GM21390 (cell line): ENCODE measurements around the gene PLCB3.

ENCODE experiments used
- ATAC-seq: cut with Tn5 transposase; IDR thresholded peaks from one replicate; pipeline ENCODE4 v1.9.1; 2021; ENCODE audit not compliant: unreplicated experiment

PLCB3 gene

DNA sequence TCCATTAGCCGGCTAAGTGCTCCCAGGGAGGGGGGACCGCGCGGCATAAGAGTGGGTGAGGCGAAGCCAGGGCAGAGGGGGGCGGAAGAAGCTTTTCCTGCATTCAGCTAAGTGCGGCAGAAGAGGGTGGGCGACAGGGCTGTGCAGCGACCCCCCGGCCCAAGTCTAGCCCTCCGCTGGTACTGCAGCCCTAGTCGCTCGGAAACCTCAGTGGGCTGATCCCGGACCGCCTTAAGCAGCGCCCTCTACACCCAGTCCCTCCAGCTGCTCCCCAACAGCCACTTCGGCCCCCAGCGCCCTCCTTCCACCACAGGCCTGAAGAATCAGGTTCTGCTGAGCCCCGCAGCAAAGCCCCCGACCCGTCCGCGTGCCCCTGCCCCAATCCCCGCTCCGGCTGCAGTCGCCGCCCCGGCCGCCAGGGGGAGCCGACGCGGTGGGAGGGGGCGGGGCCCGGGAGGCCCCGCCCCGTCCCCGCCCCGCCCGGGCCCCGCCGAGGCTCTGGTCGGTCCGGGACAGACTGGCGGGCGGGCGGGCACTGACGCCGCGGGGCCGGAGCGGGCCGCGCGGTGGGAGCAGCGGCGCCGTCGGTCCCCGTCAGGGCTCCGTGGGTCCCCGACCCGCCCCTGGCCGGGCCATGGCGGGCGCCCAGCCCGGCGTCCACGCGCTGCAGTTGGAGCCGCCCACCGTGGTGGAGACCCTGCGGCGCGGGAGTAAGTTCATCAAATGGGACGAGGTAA is at the start of gene PLCB3:
TSS of gene PLCB3 (plus strand) at position 515 of the 737 bp plus-strand sequence. CDS start at position 635, 120 bp downstream.
- peak; percentile 40 for ATAC-seq

DNA sequence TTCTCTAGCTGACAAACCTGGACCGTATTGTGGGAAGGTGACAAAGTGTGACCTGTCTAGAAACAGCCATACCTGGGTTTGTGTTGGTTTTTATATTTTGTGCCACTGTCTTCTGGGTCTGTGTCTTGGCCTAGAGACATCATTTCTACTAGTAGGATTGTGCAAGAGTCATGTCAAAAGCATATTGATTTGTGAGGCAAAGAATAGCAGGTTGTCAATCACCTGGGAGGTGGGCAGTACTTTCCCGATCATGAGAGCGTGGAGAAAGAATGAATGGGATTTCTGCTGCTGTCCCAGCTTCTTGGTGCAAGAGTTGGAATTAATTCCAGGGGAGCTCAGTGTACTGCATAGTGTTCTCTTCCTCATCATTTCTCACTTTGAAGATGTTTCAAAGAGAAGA is 49.8 kb upstream of the PLCB3 start:
- ATAC-seq, result no peak

DNA sequence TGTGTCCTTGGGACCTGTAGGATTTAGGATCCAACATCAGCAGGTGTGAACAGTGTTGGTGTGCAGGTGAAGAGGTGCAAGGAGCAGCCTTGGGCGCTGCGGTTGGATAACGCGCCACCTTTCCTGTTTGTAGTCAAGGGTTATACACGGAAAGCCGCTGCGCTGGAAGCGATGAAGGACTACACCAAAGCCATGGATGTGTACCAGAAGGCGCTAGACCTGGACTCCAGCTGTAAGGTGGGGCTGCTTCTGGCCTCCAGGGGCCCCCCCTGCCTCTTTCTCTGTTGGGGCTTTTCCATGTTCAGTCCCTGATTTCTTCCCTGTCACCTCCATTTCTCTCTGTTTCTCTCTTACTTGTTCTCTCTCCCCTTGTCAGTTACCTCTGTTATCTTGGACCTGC is 48.3 kb upstream of the PLCB3 start:
- ATAC-seq, result no peak

DNA sequence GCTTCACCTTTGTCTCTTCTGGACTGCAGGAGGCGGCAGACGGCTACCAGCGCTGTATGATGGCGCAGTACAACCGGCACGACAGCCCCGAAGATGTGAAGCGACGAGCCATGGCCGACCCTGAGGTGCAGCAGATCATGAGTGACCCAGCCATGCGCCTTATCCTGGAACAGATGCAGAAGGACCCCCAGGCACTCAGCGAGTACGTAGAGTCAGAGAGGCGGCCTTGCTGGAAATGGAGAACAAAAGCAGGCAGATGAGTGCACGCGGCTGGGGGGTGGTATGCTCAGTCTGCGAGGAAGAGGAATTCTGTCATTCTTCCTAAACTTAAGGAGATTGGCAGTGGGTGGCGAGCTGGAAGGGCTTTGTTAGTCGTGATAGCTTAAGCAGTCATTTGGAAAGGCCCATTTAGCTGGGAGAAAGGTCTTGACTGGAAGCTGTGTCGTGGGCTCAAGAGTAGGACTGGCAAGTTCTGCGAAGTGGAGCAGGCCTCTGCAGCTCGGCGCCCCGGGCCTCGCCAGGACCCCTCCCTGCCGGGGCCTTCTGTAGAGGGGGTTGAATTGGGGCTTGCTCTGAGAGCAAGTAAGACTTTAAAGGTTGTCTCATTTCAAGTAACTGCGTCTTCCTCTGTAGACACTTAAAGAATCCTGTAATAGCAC is 47.8 kb upstream of the PLCB3 start:
- ATAC-seq, result no peak

DNA sequence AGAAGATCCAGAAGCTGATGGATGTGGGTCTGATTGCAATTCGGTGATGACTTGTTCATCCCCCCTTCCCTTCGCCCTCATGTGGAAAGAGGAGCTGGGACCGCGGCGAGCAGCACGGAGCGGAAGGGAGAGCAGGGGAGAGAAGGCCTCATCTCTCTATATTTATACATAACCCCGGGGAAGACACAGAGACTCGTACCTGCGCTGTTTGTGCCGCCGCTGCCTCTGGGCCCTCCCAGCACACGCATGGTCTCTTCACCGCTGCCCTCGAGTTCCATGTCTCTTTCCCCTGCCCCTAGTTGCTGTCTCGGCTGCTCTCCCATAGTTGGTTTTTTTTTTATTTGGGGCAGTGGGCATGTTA is 47.3 kb upstream of the PLCB3 start:
- ATAC-seq, result no peak

DNA sequence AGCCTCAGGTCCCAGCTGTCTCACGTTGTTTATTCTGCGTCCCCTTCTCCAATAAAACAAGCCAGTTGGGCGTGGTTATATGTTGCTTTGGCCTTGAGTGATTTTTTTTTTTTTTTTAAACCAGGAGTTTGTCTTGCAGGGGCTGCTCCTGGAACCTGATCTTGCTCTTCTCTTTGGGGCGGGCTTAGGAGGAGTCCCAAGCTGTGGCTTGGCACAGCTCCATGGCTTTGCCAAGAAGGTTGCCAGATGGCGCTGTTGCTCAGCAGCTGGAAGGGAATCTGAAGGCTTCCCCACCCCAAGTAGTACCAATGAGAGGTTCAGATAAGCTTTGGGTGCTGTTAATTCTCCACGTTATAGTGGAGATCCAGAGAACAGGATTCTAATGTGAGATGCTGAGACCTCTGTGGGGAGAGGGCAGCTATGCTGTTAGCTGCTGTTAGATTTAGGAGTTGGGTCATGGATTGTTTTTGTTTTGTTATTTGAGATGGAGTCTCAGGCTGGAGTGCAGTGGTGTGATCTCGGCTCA is 46.8 kb upstream of the PLCB3 start:
- no peak for ATAC-seq

DNA sequence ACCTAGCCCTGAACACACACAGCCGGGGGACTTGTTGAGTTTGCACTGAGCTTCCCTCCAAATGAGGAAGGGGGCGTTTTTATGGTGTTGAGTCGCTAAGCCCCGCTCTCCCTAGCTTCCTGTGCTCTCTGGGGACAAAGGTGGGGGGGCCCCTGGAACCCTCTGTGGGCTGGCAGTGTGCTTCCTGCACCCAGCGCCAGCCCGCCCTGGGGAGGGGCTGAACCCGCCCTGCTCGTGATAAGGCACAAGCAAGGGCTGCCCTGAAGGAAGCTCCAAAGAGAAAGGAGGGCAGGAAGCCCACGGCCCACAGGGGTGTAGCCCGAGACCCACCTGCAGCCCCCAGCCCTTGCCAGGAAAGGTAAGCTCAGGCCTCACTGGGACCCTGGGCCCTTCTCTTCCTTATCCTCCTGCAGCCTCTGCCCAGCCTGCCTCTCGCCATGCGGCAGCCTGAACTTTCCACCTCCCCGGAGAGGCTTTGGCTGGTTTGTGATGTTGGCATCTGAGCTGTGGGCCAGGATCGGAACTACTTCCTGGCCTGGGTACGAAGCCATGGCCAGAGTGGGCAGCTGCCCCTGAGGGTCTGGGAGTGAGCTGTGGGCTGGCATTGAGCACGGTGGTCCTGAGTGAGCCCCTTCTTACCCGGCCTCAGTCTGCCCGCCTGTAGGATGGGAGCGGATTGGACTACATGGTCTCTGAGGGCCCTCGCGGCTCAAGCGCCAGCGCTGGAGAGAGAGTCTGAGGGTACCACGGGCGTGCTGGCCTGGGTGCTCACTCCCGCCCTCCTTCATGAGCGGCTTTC is 44.7 kb upstream of the PLCB3 start, which contains the start of gene FERMT3:
TSS of gene FERMT3 (plus strand) at position 265 of the 799 bp plus-strand sequence. CDS start 644 bp downstream, outside the sequence.
- ATAC-seq, result peak; percentile 39

- ATAC-seq, result peak; percentile 56
Observed at GRCh38 chr11:64207256-64208085, 43.9 kb upstream of the PLCB3 start.

DNA sequence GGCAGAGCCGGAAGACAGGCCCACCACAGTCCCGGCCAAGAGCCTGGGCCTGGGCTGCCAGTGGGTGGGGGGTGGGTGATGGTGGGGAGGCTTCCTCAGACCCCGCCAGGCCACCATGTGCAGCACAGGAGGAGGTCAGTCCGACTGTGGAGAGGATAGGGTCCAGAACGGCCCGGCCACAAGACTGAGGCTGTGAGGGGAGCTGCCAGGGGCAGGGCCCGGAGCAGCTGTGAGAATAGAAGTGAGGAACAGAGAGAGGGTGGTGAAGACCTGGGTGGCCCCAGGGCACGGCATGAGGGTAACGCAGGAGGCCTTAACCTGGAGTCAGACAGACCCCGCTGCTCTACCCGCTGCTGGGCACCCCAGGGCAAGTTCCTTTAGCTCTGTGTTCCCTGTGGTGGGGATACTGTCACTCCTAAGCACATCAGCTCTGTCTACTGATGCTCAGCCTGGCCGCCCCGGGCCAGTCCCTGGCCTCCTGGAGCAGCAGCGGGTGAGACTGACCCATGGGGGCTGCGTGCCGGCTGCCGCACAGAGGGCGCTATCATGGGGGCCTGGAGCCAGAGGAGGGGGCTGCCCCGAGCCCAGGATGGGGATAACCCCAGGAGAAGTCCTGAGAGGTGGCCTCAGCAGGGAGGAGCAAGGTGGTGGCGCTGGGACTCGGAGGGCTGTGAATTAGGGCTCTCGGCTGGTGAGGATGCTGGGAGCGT is 43.1 kb upstream of the PLCB3 start:
- ATAC-seq, result no peak

DNA sequence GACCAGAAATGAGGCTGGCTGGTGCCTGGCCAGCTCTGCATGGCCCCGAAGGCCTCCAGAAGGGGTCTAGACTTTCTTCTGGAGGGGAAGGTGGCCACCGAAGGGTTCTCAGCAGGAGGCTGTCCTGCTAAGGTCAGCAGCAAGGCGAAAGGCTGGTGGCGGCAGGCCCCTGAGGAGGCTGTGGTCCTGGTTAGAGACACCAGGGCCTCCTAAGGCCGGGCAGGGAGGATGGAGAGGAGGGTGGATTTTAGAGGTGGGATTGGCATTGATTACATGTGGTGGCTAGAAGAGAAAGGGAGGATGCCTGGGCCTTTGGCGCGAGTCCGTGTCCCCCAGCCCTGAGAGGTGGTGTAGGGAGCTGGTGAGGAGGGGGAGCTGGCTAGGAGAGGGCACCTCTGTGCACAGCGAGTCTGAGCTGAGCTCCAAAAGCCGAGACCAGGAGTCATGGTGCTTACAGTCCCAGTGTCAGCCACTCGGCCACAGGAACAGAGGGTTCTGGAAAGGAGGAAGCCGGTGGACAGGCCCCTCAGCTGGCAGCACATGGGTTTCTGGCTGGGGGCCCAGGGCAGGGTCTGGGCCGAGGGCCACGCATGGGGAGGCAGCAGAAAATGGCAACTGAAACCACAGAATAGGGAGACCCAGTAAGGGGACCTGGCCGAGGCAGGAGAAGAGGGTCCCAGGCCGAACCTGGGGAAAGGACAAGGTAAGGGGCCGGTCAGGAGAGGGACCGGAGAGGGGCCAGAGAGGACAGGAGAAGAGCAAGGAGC is 42.4 kb upstream of the PLCB3 start:
- ATAC-seq, result no peak

GRCh38 chr11:64209563-64209843 is 41.8 kb upstream of the PLCB3 start:
- ATAC-seq, result no peak

GRCh38 chr11:64210301-64211020 is 40.9 kb upstream of the PLCB3 start:
- ATAC-seq, result no peak

DNA sequence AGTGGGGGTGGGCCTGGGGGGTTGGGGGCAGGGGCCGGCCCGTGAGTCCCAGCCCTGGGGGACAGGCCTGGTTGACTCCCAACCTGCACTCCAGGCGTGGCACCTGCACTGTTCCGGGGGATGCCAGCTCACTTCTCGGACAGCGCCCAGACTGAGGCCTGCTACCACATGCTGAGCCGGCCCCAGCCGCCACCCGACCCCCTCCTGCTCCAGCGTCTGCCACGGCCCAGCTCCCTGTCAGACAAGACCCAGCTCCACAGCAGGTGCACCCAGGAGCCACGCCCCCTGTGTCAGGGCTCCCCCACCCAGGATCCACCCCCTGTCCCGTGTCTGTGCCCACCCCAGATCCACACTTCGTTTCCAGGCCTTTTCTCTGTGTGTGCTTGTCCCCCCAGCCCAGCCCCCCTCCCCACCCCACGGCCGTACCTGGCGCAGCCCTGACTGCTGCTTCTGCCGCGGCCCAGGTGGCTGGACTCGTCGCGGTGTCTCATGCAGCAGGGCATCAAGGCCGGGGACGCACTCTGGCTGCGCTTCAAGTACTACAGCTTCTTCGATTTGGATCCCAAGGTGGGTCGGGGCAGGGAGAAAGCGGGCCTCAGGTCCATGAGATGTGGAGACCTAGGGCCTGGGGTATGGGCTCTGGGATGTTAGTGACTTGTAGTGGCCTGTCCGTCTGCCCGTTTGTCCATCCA is 40.0 kb upstream of the PLCB3 start:
- no peak for ATAC-seq

DNA sequence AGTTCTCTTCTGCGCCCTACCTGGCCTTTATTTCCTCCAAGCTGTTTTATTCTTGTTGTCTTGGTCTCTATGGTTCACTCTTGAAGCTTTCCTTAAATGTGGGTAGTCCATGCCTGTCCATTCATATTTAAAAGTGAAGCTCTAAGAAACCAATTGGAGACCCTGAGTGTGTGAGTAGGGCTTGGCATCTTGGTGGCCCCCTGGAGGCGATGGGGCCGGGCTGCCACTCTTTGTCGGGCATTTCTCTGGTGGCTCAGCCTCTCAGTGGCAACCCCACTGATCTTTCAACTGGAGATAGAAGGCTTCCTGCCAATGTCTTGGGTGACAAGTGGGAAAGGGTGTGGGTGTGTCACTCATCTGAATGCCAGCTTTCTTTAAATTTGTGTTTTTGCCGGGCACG is 34.5 kb upstream of the PLCB3 start:
- no peak for ATAC-seq

GRCh38 chr11:64218628-64219353 is 32.5 kb upstream of the PLCB3 start:
- no peak for ATAC-seq

GRCh38 chr11:64219354-64219684 is 32.0 kb upstream of the PLCB3 start:
- ATAC-seq, result no peak

DNA sequence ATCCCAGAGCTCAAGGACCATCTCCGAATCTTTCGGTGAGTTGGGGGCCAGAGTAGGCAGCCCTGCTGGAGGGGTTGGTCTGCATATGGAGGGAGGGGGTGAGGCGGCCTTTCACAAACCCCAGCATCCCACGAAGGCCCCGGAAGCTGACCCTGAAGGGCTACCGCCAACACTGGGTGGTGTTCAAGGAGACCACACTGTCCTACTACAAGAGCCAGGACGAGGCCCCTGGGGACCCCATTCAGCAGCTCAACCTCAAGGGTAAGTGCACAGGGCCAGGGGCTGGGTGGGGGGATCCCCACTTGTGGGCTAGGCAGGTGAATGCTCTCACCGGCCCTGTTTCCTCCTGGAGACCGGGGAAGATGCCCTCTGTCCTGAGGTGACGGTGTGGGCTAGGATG is 31.6 kb upstream of the PLCB3 start:
- ATAC-seq, result no peak

DNA sequence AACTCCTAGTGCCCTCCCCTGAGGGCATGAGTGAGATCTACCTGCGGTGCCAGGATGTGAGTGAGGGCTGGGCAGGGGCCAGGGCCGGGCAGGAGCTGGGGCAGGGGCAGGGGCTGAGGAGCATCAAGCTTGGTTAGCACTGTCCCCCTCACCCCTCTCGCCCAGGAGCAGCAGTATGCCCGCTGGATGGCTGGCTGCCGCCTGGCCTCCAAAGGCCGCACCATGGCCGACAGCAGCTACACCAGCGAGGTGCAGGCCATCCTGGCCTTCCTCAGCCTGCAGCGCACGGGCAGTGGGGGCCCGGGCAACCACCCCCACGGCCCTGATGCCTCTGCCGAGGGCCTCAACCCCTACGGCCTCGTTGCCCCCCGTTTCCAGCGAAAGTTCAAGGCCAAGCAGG is 31.1 kb upstream of the PLCB3 start:
- no peak for ATAC-seq
